B cell (primary cell): ENCODE measurements around the gene KLHL22. TPM values are rescaled to one million over a fixed set of nuclear protein-coding genes. Genes with fewer than 3 reads are reported as not detected.

Experiments
- ATAC-seq: fragments of 200-7000 bp; cut with Tn5 transposase; one replicate; pipeline ENCODE4 v1.10.0; 2021; ENCODE audit warnings: low read depth, mild to moderate bottlenecking, moderate number of reproducible peaks, moderate library complexity
- CTCF ChIA-PET: fragments of 350-600 bp; sonication (Branson Sonifier 250); formaldehyde crosslinking; loops from one replicate; lab custom pipeline; 2021; ENCODE audit warnings: antibody characterized with exemption, inconsistent platforms; lab: Charles Lee
- POLR2A ChIA-PET: fragments of 350-600 bp; sonication (Branson Sonifier 250); formaldehyde crosslinking; loops from one replicate; lab custom pipeline; 2021; ENCODE audit warnings: antibody characterized with exemption; lab: Charles Lee
- DNase-seq: peaks from one replicate; pipeline ENCODE4 v3.0.0; 2013
- H2AFZ ChIP-seq: 2 replicates; pipeline ENCODE4 v1.6.1; 2012; ENCODE audit warnings: mild to moderate bottlenecking, low read depth, low read length; ENCODE audit not compliant: insufficient read depth, poor library complexity, severe bottlenecking
- H3K27ac ChIP-seq, 2 donors: 1 replicate in 1 of 2; 2 replicates in 1 of 2; pipeline ENCODE4 v1.5.1; 2012 to 2013; ENCODE audit warnings: low read length in 2 of 2, mild to moderate bottlenecking in 2 of 2, moderate library complexity in 1 of 2
- H3K27me3 ChIP-seq, 4 experiments: fragments of 200-600 bp in 1 of 4; sonication (generic) in 1 of 4; replicated peaks in 1 of 4; 1 replicate in 2 of 4; 2 replicates in 2 of 4; pipeline versions ENCODE4 v1.6.1 to v1.7.0; 2013 to 2016; ENCODE audit warnings: low read length in 3 of 4, mild to moderate bottlenecking in 2 of 4, mixed read lengths in 1 of 4, moderate library complexity in 1 of 4; ENCODE audit not compliant: insufficient read depth in 4 of 4, control insufficient read depth in 3 of 4; ENCODE audit errors: control extremely low read depth in 1 of 4
- H3K36me3 ChIP-seq, 2 experiments: replicated peaks in 1 of 2; 1 replicate in 1 of 2; 2 replicates in 1 of 2; pipeline versions ENCODE4 v1.6.1 to v1.7.1; 2013; ENCODE audit warnings: low read length in 1 of 2; ENCODE audit not compliant: insufficient read depth in 2 of 2, control insufficient read depth in 1 of 2; ENCODE audit errors: control extremely low read depth in 1 of 2, extremely low read depth in 1 of 2
- H3K4me1 ChIP-seq, 2 donors: fragments of 200-600 bp in 1 of 2; sonication (generic) in 1 of 2; 1 replicate in 1 of 2; 2 replicates in 1 of 2; pipeline versions ENCODE4 v1.5.1 to v1.6.1; 2013 to 2017; ENCODE audit warnings: low read length in 2 of 2; ENCODE audit not compliant: control insufficient read depth in 2 of 2, insufficient read depth in 2 of 2
- H3K4me2 ChIP-seq: replicated peaks from 2 replicates; pipeline ENCODE3; 2012; ENCODE audit warnings: mild to moderate bottlenecking, low read depth, low read length; ENCODE audit not compliant: poor library complexity, severe bottlenecking
- H3K4me3 ChIP-seq, 5 experiments: fragments of 200-600 bp in 1 of 5; sonication (generic) in 1 of 5; 1 replicate in 3 of 5; 2 replicates in 2 of 5; pipeline versions ENCODE4 v1.5.1 to v1.7.0; 2011 to 2016; ENCODE audit warnings: low read length in 4 of 5, mild to moderate bottlenecking in 4 of 5, low read depth in 2 of 5, control low read depth in 1 of 5, moderate library complexity in 1 of 5; ENCODE audit not compliant: insufficient read depth in 1 of 5; ENCODE audit errors: control extremely low read depth in 1 of 5, extremely low read depth in 1 of 5
- H3K79me2 ChIP-seq: fragments of 200-600 bp; sonication (generic); one replicate; pipeline ENCODE4 v1.6.0; 2016; ENCODE audit warnings: low read length; ENCODE audit not compliant: control insufficient read depth, insufficient read depth
- H3K9ac ChIP-seq: fragments of 200-600 bp; sonication (generic); 2 replicates; pipeline ENCODE4 v1.6.1; 2017; ENCODE audit warnings: mild to moderate bottlenecking, low read length, moderate library complexity
- H3K9me3 ChIP-seq, 3 donors: one replicate each; pipeline versions ENCODE4 v1.6.1 to v1.7.1; 2013; ENCODE audit warnings: low read length in 2 of 3; ENCODE audit not compliant: control insufficient read depth in 2 of 3, insufficient read depth in 1 of 3; ENCODE audit errors: control extremely low read depth in 1 of 3
- H4K20me1 ChIP-seq: 2 replicates; pipeline ENCODE4 v1.6.0; 2012; ENCODE audit warnings: mild to moderate bottlenecking, low read length; ENCODE audit not compliant: insufficient read depth, control insufficient read depth, poor library complexity, severe bottlenecking
- H3K27ac Mint-ChIP-seq: one replicate; pipeline ENCODE4 v1.8.0; 2021; ENCODE audit warnings: mixed read lengths
- H3K27me3 Mint-ChIP-seq: one replicate; pipeline ENCODE4 v1.8.0; 2021; ENCODE audit warnings: mixed read lengths
- H3K4me1 Mint-ChIP-seq: one replicate; pipeline ENCODE4 v1.8.0; 2021; ENCODE audit warnings: mixed read lengths
- H3K4me3 Mint-ChIP-seq: one replicate; pipeline ENCODE4 v1.8.0; 2021; ENCODE audit warnings: mixed read lengths
- H3K9me3 Mint-ChIP-seq: one replicate; pipeline ENCODE4 v1.8.0; 2022; ENCODE audit warnings: mixed read lengths; ENCODE audit not compliant: insufficient read depth
- CTCF ChIP-seq: fragments of 200-600 bp; IDR thresholded peaks from one replicate; pipeline ENCODE4 v1.8.0; 2022; ENCODE audit warnings: antibody characterized with exemption, mild to moderate bottlenecking
- EZH2 ChIP-seq: IDR thresholded peaks from 2 replicates; pipeline ENCODE4 v1.6.1; 2012; ENCODE audit warnings: borderline replicate concordance, low read depth, mild to moderate bottlenecking, moderate library complexity, low read length; ENCODE audit not compliant: insufficient read depth, poor library complexity, severe bottlenecking
- WGBS: methylation state at CpG from one replicate; pipeline ENCODE4 v1.1.5; 2013; ENCODE audit warnings: missing lambda C conversion rate; ENCODE audit not compliant: insufficient coverage; 5-methylcytosine and 5-hydroxymethylcytosine counted together
- intact Hi-C: fragments of 100-400 bp; cut with micrococcal nuclease; formaldehyde crosslinking; loops from one replicate; pipeline ENCODE4 v1.10.0; 2022
- polyA plus RNA-seq: library from polyadenylated mRNA; depleted of rRNA; stranded (reverse); fragments of >200 nt; gene quantifications from 2 replicates; pipeline ENCODE4 v1.2.3, GENCODE V29; 2012
- total RNA-seq, 2 donors: library from RNA; stranded (reverse); fragments of 120-200 nt in 1 of 2; gene quantifications; 1 replicate in 1 of 2; 2 replicates in 1 of 2; pipeline versions ENCODE4 v1.2.3 to v1.2.4, GENCODE V29; 2013 to 2022

KLHL22 gene
- total and polyA plus RNA-seq, 2 donors (not counting 1 experiment from before 2014, with no cell fraction given) = 37.0 to 45.6 TPM

GRCh38 chr22:20425566-20426258, 69.9 kb downstream of the KLHL22 start:
- intact Hi-C loops = no loop called here
- Mint-ChIP-seq H3K27ac (no peak overlapping the region), H3K27me3 (peaks cover 36% of the 10 kb centered on the region), H3K9me3 (no peaks in the 10 kb centered on the region), H3K4me3 (no peak overlapping the region), H3K4me1 (peaks cover 22% of the 10 kb centered on the region)
- peak overlapping the region; percentile 39 for H3K9ac ChIP-seq
- peaks cover 26 to 36% of the 10 kb centered on the region in 2 donors for H3K4me1 ChIP-seq
- H3K27me3 ChIP-seq = peaks cover 0 to 63% (median 24%) of the 10 kb centered on the region in 4 experiments
- H3K9me3 ChIP-seq = peaks cover 0 to 17% (median 0%) of the 10 kb centered on the region in 3 donors
- peaks cover 12% of the 10 kb centered on the region for H4K20me1 ChIP-seq
- no peak for ATAC-seq
- no peak for DNase-seq
- TF ChIP-seq CTCF = no peak
- peak; percentile 41 for TF ChIP-seq EZH2
- H3K36me3 ChIP-seq = no peaks in the 10 kb centered on the region
- ChIA-PET POLR2A (interaction anchor here (0.9 kb wide), 1 partner anchor 18 kb away, joined by 3 read pairs; no protein-coding TSS in a partner anchor), CTCF (no interaction called here)
- H3K4me3 ChIP-seq = peak overlapping the region in 2 of 5 experiments; percentile 29 to 41
- H3K27ac ChIP-seq = no peak overlapping the region
- H3K79me2 ChIP-seq = no peaks in the 10 kb centered on the region
- H2AFZ ChIP-seq = no peak overlapping the region
- peak overlapping the region; percentile 70 for H3K4me2 ChIP-seq
- 13% methylated on average over 96 of the region's 96 CpGs for WGBS

GRCh38 chr22:20424932-20425565, 70.5 kb downstream of the KLHL22 start:
- Histone ChIP-seq H3K4me2 (peak overlapping the region; percentile 70), H3K9ac (peak overlapping the region; percentile 39), H3K27ac (no peak overlapping the region), H3K4me3 (peak overlapping the region in 2 of 5 experiments; percentile 15 to 41), H3K27me3 (peaks cover 0 to 56% (median 20%) of the 10 kb centered on the region in 4 experiments), H2AFZ (no peak overlapping the region), H3K79me2 (no peaks in the 10 kb centered on the region), H3K36me3 (no peaks in the 10 kb centered on the region), H3K4me1 (peaks cover 20 to 29% of the 10 kb centered on the region in 2 donors), H4K20me1 (peaks cover 5% of the 10 kb centered on the region), H3K9me3 (peaks cover 0 to 10% (median 0%) of the 10 kb centered on the region in 3 donors)
- no peak for DNase-seq
- CTCF ChIA-PET = no interaction called here
- WGBS = 41% methylated on average over 58 of the region's 59 CpGs
- POLR2A ChIA-PET = no interaction called here
- ATAC-seq = no peak
- H3K9me3 Mint-ChIP-seq = no peaks in the 10 kb centered on the region
- peak overlapping the region; percentile 57 for H3K4me3 Mint-ChIP-seq
- peaks cover 32% of the 10 kb centered on the region for H3K27me3 Mint-ChIP-seq
- H3K27ac Mint-ChIP-seq = no peak overlapping the region
- intact Hi-C loops = no loop called here
- TF ChIP-seq CTCF (no peak), EZH2 (no peak)
- H3K4me1 Mint-ChIP-seq = peaks cover 16% of the 10 kb centered on the region
